ENCODE data around the gene CLEC5A.

GRCh38 chr7:141949911-141950310, 3.1 kb upstream of the CLEC5A start:
- TF ChIP-seq CTCF (IDR thresholded peaks at IDR 0.05) (no peak), POLR2A (IDR thresholded peaks at IDR 0.05; ENCODE audit: low read depth) (no peak)

All from esophagus muscularis mucosa (tissue), 3 donors.